GM18867 (cell line): ENCODE data around the gene EZR.
A peak's percentile ranks its signal among the peaks of the same experiment; 100 is the strongest.

Experiments
- ATAC-seq: cut with Tn5 transposase; IDR thresholded peaks from one replicate; pipeline ENCODE4 v1.9.1; 2021; ENCODE audit warnings: mild to moderate bottlenecking, moderate library complexity; ENCODE audit not compliant: unreplicated experiment

The EZR gene

DNA sequence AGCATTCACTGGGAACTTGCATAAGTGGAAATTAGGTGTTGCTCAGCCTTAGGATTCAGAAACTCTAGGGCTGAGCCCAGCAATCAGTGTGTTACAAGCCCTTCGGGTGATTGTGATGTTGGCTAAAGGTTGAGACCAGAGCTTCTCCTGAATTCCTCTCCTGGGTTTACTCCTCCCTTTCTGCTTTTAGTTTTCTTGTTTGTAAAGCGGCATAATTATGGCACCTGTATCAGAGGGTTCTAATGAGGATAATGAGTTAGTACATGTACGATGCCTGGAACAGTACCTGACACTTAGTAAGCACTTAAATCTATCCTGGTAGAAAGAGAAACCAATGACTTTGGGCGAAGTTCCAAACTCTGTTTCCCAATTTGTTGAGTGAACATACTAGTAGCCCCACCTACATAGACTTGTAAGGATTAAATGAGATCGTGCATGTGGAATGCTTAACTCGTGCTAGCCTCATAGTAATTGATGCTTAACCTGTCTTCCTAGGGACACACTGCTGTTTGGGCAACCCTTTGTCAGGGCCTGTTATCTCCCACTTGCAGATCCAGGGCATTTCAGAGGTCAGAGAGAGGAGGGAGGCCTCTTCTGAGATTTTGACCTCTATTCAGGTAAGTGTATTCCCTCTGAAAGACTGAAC is 932 bp upstream of the EZR start:
- no peak for ATAC-seq

DNA sequence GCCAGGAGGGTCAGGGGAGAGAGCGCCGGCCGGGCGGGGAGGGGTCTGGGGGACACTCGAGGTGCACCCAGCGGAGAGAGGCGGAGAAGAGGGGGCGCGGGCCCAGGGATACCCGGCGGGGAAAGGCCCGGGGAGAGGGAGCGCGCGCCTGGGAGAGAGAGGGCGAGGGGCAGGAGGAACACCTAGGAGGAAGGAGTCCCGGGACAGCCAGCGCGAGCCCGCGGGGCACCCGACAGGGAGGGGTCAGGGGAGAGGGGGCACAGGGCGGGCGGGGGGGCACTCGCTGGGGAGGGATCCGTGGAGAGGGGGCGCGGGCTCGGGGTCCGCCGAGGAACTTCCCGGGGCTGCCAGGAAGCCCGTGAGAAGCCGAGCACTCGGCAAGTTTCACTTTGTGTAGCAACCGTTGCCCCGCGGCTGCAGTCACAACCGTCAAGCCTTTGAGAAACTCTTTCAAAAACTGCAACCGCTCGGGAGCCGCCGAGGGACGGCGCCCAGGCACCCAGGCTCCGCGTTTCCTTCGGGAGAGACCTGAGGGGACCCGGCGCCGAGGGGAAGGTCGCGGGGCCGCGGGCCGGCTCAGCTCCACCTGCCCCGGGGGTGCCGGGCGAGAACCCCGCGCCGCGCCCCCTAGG is 471 bp downstream of the EZR start:
- ATAC-seq = peak; percentile 31

DNA sequence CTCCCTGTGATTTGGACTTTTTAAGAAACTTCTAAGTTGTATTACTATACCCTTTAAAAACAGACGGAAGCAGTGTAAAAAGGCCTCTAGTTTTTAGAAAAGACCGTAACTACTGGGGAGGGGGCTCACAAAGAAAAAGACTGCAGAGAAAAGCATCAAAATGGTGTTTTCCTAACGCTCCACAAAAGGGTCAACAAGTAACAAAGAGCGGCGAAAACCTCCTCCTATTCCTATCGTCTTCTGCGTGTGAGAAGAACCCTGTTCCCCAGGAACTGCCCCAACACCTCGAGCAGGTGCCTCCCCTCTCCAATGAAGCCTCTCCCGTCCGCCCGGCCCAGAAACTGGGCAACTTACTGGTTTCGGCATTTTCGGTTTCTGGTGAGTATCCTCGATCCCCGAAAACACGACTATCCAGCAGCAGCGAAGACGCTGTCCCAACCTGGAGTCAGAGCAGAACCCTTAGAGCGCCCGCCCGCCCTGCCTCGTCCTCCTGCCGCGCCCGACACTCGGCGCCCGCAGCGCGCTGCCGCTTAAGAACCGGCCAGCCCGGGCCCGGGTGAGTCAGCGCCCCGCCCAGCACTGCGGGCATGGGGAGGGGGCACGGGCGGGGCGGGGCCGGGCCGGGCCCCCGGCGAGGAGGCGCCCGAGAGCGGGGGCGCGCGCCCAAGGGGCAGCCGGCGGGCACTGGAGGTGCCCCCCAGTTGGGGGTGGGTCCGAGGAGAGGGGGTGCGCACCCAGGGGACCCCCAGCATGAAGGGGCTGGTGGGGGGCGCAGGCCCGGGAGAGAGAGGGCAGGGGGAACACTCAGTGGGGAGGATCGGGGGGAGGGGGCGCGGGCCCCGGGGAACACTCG is 1.2 kb downstream of the EZR start:
- ATAC-seq = peak; percentile 39

DNA sequence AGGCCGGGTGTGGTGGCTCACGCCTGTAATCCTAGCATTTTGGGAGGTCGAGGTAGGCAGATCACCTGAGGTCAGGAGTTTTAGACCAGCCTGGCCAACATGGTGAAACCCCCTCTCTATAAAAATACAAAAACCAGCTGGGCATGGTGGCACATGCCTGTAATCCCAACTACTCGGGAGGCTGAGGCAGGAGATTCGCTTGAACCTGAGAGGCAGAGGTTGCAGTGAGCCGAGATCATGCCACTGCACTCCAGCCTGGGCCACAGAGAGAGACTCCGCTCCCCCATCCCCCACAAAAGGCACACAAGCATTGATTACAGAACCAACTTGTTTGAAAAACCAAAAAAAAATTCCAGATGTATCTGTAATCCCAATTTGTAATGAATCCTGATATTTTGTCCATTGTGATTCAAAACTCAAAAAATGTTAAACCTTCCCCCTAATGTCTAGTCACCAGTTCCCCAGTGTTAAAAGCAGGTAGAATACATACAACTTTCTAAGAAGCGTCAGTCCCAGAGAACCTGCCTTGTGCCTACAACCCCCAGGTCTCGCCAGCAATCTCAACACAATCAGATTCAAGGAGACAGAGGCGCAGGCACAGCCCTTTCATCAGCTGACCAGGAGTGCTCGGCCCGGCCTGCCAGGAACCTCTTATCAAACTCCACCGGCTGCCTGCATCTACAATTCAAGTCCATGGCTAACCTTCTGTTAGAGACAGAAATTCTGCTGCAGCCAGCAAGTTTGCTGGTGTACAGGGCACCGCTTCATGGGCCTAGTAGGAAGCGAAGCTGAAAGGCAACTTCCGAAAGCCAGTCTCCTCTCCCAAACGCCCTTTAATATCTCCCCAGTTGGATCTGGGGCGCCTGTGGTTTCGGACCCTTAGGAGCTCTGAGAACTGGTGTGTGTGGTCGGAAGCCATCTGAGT is 2.1 kb downstream of the EZR start:
- ATAC-seq = no peak

DNA sequence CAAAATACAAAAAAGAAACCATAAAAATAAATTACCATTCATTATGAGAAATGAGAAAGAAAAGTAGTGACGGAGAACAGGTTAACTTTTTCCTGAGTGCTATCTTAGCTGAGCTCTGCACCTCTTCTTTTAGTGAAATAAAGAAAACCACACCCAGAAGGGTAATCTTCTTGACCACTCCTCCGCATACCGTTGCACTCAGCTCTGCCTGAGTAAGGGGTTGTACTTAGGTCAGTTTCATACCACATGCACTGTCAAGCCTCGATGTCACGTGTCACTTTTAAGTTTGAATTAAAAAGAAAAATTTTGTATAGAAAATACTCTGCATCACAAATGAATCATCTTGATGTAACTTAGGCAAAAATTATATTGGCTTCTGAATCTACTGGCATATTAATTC is 2.8 kb downstream of the EZR start:
- ATAC-seq = no peak

DNA sequence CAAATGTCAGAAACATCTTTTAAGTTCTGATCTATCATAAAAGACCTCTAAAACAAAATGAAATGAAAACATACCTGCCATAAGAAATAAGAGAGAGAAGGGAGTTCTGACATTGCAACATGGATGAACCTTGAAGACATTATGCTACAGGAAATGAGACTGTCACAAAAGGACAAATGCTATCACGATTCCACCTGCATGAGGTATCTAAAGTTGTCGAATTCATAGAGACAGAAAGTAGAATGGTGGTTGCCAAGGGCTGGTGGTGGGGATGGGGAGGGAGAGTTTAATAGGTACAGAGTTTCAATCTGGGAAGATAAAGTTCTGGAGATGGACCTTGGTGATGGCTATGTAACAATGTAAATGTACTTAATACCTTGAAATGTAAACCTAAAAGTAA is 3.3 kb downstream of the EZR start:
- no peak for ATAC-seq

DNA sequence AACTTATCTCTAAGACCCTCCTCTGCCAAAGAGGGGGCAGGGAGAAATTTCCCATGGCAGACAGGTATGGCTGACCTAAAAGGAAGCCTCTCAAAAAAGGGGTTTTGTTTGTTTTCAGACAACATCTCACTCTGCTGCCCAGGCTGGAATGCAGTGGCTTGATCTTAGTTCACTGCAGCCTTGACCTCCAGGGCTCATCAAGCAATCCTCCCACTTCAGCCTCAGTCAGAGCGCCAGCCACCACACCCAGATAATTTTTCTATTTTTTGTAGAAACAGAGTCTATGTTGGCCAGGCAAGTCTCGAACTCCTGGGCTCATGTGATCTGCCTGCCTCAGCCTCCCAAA is 3.8 kb downstream of the EZR start:
- no peak for ATAC-seq

DNA sequence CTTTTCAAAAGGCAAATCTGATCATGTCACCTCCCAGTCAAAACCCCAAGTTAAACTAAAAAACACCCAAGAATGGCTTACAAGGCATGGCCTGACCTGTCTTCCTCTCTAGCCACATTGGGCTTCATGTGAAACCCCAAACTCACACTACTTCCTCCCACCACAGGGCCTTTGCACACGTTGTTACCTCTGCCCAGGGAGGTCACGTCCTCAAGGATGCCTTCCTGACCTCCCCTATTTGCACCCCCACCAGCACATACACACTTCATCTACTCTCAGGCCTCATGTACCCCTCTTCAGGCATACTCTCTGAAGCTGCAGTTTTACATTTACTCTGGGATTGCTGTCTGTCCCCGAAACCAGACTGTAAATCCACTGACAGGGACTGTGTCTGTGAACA is 6.1 kb downstream of the EZR start:
- no peak for ATAC-seq

DNA sequence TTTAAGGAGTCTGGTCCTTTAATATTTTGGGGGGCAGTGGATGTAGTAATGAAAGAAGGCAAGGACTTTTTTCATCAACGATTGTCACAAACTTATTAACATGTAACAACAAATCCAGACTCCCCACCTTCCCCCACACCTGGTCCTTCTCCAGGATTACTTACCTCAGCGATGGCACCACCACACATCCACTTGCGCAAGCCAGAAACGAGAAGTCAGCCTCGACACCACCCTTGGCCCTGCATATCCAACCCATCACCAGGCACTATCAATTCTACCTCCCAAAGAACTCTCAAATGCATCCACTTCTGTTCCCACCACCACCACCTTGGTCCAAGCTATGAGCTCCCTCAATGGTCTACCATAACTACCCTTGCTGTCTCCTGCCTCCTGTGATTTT is 6.6 kb downstream of the EZR start:
- no peak for ATAC-seq

DNA sequence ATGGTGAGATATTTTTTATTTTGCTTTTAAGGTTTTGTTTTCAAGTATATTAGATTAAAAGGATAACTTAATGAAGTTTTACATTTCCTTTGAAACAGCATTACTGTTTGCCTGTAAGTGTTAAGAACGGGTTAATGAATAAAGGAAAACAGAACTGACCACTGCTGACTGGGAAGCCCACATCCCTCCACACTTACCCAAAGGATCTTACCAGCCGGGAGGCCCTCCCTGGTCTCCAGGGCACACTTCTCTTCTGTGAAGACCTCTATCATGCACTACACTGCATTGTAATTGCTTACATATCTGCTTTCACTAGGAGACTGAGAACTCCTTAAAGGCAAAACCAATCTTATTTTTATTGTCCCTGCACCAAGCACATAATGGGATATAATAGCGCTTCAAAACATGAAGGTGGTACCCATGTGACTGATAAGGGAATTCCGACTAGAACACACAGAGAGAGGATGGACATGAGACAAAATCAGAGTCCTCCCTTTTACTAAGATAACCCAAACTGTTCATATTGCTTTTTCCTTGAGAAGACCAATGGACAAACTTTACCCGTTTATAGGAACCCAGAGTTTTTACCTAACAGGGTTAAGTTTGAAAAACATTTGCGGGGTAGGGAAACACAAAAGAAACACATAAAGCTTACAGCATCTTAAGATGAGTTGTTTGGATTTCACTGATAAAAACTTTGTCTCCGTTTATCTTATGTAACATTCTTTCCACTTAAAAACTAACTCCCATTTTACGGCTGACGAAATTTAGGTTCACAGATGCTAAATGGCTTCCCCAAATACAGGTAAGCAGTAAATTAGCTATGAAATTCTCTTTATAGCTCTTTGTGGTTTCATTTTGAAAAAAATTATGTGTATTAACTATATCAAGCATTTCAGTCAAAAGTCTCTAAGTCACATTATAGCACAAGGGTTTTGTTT is 8.7 kb downstream of the EZR start:
- ATAC-seq = no peak

DNA sequence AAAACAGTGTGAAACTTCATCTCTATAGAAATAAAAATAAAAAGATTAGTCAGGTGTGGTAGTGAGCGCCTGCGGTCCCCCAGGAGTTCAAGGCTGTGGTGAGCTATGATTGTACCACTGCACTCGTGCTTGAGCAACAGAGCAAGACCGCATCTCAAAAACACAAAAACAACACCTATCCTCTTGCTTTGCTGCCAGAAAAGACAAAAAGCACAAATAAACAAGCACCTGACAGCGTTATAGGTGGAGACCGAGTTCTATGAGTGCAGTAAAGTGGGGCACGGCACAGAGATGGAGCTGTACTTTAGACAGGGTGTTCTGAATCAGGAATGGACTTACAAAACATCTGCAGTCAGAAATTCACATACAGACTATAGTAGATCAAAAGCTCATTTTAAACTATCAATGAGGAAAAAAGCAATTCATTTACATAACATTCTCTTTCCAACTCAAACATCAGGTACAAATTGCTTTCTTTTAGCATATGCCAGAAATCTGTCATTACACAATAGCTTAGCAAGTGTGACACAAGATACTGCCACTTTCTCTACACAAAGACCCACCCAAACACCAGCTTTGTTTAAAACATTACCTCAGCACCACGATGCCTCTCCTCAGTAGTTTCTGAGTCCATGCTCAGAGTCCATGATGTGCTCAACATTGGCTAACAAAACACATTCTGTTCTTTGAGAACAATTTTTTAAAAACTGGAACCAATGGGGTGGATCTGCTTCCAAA is 10.1 kb downstream of the EZR start:
- ATAC-seq = peak; percentile 75

DNA sequence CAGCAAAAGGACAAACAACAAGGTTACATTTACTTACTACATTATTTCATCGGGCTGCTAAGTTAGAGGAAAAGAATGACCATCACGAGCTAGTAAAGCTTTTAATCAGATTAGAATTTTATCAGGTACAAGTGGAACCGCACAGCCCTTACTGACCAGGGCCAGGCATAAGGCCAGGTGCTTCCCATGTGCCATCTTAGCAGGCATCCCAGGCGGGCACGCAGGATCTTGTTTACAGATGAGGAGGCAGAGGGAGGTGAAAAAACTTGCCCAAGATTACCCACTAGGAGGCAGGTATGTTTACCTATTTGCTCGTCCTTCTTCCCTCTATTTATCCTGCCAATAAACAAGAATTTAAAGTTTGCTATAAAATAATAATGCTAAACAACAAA is 10.7 kb downstream of the EZR start:
- peak; percentile 4 for ATAC-seq

DNA sequence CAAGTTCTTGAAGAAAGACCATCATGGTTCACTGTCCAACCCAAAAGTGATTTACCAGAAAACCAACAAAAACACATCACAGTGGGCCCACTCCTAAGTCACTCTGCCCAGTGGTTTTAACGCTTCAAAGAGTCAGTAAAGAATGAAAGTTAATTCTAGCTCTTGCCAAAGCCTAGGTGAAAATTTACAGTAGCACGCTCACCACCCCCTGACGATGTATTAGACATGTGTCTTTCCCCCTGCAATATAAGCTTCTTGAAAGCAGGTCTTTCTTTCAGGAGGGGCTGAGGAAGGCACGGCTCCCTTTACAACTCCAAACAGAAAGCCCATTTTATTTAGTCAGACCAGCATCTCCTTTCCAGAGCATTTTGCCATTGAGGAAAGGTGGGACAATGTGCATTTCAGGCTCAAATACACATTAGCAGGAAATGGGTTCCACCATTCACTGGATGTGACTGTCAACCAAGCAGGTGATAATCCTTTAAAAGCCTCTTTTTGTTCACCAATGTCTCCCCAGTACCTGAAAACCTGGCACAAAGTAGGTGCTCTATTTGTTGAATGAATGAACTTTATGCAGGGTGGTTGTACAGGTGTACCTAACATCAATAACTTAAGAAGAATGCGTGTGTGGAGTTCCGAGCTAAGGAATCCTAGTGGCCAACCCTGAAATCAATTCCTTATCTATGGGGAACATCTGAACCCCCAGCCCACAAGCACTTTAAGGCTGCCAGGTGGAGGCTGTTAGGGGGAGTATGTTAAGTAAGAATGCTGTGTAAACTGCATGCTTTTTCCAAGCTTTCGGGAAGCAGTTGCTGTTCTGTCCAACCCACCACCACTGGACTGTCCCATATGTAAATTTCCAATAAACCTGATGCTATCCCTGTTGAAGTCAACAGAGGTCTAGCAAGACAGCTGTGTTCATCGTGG is 11.4 kb downstream of the EZR start:
- no peak for ATAC-seq

DNA sequence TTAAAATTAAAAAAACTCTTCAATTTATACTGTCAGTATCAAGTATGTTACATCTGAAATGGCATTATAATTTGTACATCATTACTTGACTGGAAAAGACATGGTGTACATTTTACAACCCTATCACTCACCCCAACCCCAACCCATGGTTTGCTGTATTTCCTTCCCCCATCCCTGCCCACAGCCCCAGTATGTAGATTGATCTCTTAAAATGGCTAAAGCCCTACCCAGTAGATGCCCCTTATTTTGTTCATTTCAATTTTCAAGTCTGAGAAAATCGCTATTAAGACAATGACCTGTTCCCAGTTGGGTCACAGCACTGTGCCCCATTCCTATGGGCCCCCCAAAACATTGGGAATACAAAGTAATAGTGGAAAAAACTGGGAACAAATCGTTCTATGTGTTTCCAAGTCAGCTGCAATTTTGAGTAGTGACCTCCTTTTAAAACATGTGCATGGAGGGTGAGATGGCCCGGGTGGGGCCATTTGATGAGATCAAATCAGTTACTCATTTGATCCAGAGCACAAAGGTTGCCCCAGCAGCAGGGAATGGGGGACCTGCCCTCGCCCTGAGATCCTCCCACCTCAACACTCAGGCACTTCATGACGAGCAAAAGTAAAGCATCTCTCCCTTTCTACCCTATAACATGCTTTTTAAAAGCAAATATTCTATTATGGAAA is 13.3 kb downstream of the EZR start:
- no peak for ATAC-seq

DNA sequence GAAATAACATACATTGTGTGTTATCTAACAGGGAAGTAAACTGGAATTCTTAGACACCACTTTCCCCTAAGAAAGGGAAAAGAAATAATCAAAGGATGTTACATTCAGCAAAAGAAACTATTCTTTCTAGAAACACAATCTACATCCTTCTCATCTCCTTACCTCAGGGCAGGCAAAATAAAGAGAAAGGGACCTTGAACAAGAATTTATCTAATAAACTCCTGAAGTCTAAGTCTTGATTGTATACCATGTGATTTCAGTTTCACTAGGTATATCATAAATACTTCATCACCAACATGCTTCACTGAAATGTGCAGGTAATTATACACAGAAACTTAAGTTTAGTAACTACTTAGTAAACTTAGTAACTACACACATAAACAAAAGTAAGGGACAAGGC is 15.0 kb downstream of the EZR start:
- no peak for ATAC-seq

DNA sequence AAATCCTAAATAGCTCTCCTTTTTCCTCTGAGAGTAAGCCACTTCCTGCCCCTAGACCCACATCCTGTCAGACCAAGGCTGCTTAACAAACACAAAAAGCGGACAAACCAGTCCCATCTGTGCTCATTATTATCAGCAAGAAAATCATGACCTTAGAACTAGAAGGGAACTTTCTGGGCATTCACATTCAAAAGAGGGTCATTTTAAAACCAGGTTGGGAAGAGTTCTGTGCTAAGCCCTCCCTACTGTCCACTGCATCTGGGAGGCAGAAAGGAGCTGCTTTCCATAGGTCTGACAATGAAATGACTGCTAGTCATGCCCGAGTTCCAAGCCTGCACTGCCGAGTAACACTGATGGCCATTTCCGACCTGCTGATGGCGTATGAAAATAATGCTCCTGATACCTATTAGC is 15.4 kb downstream of the EZR start:
- peak; percentile 60 for ATAC-seq

DNA sequence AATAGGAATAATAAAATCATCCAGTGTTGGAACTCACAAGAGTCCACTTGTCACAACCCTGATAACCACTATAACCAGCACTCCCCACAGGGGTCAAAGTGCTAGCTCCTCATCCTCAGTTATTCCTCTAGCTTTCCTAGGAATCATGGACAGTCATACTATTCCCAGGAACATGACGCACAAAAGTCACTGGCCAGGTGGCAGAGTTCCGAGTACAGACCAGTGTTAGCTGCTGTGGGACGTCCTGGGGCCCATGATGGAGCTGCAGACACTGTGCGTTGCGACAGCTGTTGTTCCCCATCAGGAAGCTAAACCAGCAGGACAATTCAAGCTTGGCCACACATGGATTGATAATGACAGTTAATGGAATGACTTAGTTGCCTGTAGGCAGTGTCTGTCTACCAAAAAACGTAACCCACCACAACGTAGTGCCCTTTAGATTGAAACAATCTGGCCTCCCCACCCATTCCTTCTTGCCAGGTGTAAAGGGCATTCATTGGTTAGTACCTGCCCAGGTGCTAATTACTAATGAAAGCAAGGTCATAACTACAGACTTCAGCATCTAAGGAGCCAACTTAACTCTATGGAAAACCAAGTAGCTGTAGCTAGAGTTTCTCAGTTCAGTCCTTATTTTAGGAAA is 17.4 kb downstream of the EZR start:
- ATAC-seq = no peak
